ENCODE data around the gene CSRP2.

CSRP2 gene

DNA sequence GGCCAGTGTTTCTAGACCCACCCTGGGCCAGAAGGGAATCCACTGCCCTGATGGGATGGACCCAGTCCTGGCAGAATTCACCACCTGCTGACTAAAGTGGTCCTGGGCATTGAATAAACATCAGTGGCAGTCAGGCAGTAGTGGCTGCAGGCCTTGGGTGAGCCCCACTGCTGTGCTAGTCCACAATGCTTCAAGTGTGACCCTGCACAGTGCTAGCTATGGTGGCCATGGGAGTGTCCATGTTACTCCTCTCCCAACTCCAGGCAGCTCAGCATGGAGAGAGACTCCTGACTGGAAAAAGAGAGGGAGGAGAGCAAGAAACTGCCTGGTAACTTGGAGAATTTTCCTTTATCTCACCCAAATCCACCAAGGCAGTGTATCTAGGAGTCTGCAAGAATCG, 17.5 kb upstream of the CSRP2 start:
- no peak for DNase-seq (ENCODE audit: extremely low spot score)
- TF ChIP-seq ZNF384 (IDR thresholded peaks at IDR 0.05), result no peak
- TF ChIP-seq LEF1 (IDR thresholded peaks at IDR 0.05; ENCODE audit: borderline replicate concordance), result no peak
- CTCF ChIA-PET, result no interaction called here
- POLR2A ChIA-PET, result no interaction called here

DNA sequence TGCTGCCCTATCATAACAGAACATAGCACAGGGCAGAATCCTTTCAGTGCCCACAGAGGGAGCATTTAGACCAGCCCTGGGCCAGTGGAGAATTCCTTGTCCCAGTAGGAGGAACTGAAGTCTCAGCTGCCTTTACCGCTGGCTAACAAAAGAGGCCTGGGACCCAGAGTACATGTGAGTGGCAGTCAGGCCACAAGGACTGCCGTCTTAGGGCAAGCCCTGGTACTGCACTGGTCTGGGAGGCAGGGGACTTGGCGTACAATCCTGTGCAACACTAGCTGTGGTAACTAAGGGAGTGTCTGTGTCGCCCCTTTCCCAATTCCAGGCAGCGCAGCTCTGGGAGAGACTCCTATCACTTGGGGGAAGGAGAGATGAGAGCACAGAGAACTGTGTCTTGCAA, 17.0 kb upstream of the CSRP2 start:
- CTCF ChIA-PET, result no interaction called here
- POLR2A ChIA-PET, result no interaction called here
- TF ChIP-seq FOXM1 (IDR thresholded peaks at IDR 0.05; ENCODE audit: borderline replicate concordance), result no peak
- no peak for TF ChIP-seq ELF4 (IDR thresholded peaks at IDR 0.05)
- TF ChIP-seq TARDBP (IDR thresholded peaks at IDR 0.05), result no peak
- no peak for TF ChIP-seq SUZ12 (IDR thresholded peaks at IDR 0.05)
- TF ChIP-seq ARNT (IDR thresholded peaks at IDR 0.05), result no peak
- TF ChIP-seq HDGF (IDR thresholded peaks at IDR 0.05; ENCODE audit: borderline replicate concordance), result no peak
- TF ChIP-seq NFRKB (IDR thresholded peaks at IDR 0.05), result no peak

GRCh38 chr12:76891609-76892008, 12.8 kb upstream of the CSRP2 start:
- POLR2A ChIA-PET, result no interaction called here
- no peak for DNase-seq (ENCODE audit: extremely low spot score)
- TF ChIP-seq ARNT (IDR thresholded peaks at IDR 0.05) (no peak), FOXK2 (IDR thresholded peaks at IDR 0.05) (no peak), FOXM1 (IDR thresholded peaks at IDR 0.05; ENCODE audit: borderline replicate concordance) (no peak), NFRKB (IDR thresholded peaks at IDR 0.05) (no peak), BHLHE40 (IDR thresholded peaks at IDR 0.05; ENCODE audit: borderline replicate concordance) (no peak), ZNF384 (IDR thresholded peaks at IDR 0.05) (no peak), TARDBP (IDR thresholded peaks at IDR 0.05) (no peak), ELF4 (IDR thresholded peaks at IDR 0.05) (no peak), SP1 (IDR thresholded peaks at IDR 0.05) (no peak), LEF1 (IDR thresholded peaks at IDR 0.05; ENCODE audit: borderline replicate concordance) (no peak), SUZ12 (IDR thresholded peaks at IDR 0.05) (no peak), FOXA1 (IDR thresholded peaks at IDR 0.05) (no peak), CTBP1 (IDR thresholded peaks at IDR 0.05; ENCODE audit: borderline replicate concordance) (no peak), HDGF (IDR thresholded peaks at IDR 0.05; ENCODE audit: borderline replicate concordance) (no peak), L3MBTL2 (conservative IDR thresholded peaks at IDR 0.05) (no peak), PKNOX1 (IDR thresholded peaks at IDR 0.05) (no peak)
- CTCF ChIA-PET, result no interaction called here

More for the DNA sequence above, 17.0 kb upstream of the CSRP2 start:
- DNase-seq (ENCODE audit: extremely low spot score), result no peak

DNA sequence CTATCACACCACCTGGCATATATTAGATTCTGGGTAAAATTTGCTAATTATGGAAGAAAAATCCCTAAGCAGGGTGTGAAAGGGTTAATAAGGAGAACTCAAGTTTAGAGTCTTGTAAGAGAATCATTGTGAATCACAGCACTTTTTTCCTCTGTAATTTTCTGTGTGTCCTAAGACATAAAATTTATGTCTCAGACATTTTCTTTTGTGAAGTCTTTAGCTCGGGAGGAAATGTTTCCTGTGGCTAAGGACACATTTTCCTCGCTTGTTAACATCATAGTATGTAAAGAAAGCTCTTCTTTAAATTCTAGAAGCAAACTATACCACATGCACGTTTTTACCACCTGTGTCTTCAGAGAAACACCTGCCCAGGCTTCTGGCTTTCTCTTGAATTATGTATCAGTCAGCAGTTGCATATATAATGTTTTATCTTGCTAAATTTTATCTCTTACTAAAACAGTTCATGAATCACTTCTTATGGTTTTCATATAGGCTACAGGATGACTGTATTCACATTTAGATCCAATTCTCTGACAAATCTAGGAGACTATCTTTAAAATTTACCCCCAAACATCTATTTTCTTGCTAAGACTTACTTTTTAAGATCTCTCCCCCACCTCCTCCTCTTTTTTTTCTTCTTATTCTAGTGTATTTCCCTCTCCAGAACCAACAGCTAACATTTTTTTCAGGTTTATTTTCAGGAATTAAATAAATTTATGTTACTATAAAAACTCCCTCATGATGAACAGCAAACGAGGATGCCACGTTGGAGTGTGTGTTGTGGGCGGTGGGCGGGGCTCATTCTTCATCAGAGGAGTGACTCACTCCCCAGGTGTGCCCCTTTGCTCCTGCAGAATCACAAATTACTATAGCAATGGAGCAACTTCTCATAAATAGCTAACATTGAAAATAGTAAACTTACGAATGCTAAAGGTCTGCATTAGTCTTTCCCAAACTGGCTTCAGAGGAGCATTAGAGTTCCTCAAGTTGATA, 11.6 kb upstream of the CSRP2 start:
- no peak for DNase-seq (ENCODE audit: extremely low spot score)
- POLR2A ChIA-PET, result interaction anchor here (1.4 kb wide), 1 partner anchor 11 kb away, joined by 3 read pairs; the partner anchor contains the start of gene CSRP2
- CTCF ChIA-PET, result no interaction called here
- no peak for TF ChIP-seq ZNF384 (IDR thresholded peaks at IDR 0.05)
- no peak for TF ChIP-seq TARDBP (IDR thresholded peaks at IDR 0.05)
- TF ChIP-seq FOXK2 (IDR thresholded peaks at IDR 0.05), result no peak
- no peak for TF ChIP-seq LEF1 (IDR thresholded peaks at IDR 0.05; ENCODE audit: borderline replicate concordance)
- no peak for TF ChIP-seq ELF4 (IDR thresholded peaks at IDR 0.05)
- TF ChIP-seq ARNT (IDR thresholded peaks at IDR 0.05), result no peak
- TF ChIP-seq BHLHE40 (IDR thresholded peaks at IDR 0.05; ENCODE audit: borderline replicate concordance), result no peak

DNA sequence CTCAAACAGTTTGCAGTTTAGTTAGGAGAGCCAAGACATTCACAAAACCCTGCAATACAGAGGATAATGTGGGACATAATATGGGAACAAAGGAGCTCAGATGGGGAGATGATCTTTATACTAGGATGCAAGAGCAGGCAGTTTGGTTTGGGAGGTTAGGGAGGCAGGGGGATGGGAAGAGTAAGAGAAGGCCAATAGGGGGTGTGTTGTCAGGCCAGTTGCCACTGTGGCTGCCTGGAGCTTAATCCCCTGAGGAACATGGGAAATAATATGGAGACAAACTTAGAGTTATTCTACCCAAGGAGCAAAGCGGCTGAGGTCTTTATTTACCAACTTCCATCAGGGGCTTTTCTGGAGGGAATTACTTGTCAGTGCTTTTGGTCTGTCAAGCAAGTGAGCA, 10.0 kb upstream of the CSRP2 start:
- TF ChIP-seq NFRKB (IDR thresholded peaks at IDR 0.05) (no peak), FOXA1 (IDR thresholded peaks at IDR 0.05) (no peak), SUZ12 (IDR thresholded peaks at IDR 0.05) (no peak), CTBP1 (IDR thresholded peaks at IDR 0.05; ENCODE audit: borderline replicate concordance) (no peak), FOXM1 (IDR thresholded peaks at IDR 0.05; ENCODE audit: borderline replicate concordance) (no peak), TARDBP (IDR thresholded peaks at IDR 0.05) (no peak)
- no peak for DNase-seq (ENCODE audit: extremely low spot score)
- POLR2A ChIA-PET, result no interaction called here
- CTCF ChIA-PET, result no interaction called here

DNA sequence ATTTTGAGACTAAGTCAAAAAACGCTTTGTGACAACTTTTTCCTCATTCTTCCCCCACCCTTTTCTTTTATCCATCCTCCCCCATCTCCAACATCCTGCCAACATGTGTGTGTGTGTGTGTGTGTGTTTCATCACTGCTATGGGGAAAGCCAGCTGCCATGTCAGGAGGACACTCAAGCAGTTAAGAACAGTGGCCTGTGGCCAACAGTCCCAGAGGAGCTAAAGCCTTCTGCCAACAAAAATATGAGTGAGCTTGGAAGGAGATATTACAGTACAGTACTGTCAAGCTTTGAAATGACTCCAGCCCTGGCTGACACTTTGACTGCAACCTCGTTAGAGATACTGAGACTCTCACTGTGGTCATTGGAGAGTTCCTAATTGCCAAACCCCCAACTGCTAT, 5.0 kb upstream of the CSRP2 start:
- TF ChIP-seq ARNT (IDR thresholded peaks at IDR 0.05) (no peak), BHLHE40 (IDR thresholded peaks at IDR 0.05; ENCODE audit: borderline replicate concordance) (no peak), SP1 (IDR thresholded peaks at IDR 0.05) (no peak), ZNF384 (IDR thresholded peaks at IDR 0.05) (no peak), HDGF (IDR thresholded peaks at IDR 0.05; ENCODE audit: borderline replicate concordance) (no peak), FOXK2 (IDR thresholded peaks at IDR 0.05) (no peak), LEF1 (IDR thresholded peaks at IDR 0.05; ENCODE audit: borderline replicate concordance) (no peak), FOXA1 (IDR thresholded peaks at IDR 0.05) (no peak), NFRKB (IDR thresholded peaks at IDR 0.05) (no peak)
- ChIA-PET POLR2A (no interaction called here), CTCF (no interaction called here)
- DNase-seq (ENCODE audit: extremely low spot score), result no peak

DNA sequence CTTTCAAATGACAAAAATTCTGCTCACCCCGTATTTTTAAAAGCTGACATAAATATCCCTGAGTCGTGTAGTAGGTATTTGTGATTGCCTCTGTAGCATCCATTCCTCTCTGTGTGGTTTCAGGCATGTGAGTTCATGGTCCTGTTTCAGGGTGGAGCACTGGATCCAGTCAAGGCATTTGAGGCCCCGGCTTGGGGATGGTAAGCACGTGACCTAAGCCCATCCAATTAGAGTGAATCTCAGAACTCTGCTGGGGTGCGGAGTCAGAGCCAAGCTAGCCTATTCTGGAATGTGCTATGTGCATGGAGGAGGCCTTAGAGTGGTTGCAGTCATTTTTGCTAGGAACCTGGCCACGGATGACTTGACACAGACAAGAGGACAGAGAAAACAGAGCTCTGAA, 4.3 kb upstream of the CSRP2 start:
- no peak for DNase-seq (ENCODE audit: extremely low spot score)
- ChIA-PET POLR2A (no interaction called here), CTCF (interaction anchor here (1.7 kb wide), 1 partner anchor 128 kb away, joined by 5 read pairs; no protein-coding TSS in a partner anchor)
- no peak for TF ChIP-seq HDGF (IDR thresholded peaks at IDR 0.05; ENCODE audit: borderline replicate concordance)
- TF ChIP-seq CTBP1 (IDR thresholded peaks at IDR 0.05; ENCODE audit: borderline replicate concordance), result no peak
- no peak for TF ChIP-seq BHLHE40 (IDR thresholded peaks at IDR 0.05; ENCODE audit: borderline replicate concordance)
- TF ChIP-seq SP1 (IDR thresholded peaks at IDR 0.05), result no peak
- no peak for TF ChIP-seq ARNT (IDR thresholded peaks at IDR 0.05)
- no peak for TF ChIP-seq LEF1 (IDR thresholded peaks at IDR 0.05; ENCODE audit: borderline replicate concordance)
- TF ChIP-seq FOXK2 (IDR thresholded peaks at IDR 0.05), result no peak
- TF ChIP-seq ELF4 (IDR thresholded peaks at IDR 0.05), result no peak
- no peak for TF ChIP-seq L3MBTL2 (conservative IDR thresholded peaks at IDR 0.05)
- TF ChIP-seq PKNOX1 (IDR thresholded peaks at IDR 0.05), result no peak
- no peak for TF ChIP-seq NFRKB (IDR thresholded peaks at IDR 0.05)
- no peak for TF ChIP-seq FOXA1 (IDR thresholded peaks at IDR 0.05)
- no peak for TF ChIP-seq ZNF384 (IDR thresholded peaks at IDR 0.05)
- TF ChIP-seq TARDBP (IDR thresholded peaks at IDR 0.05), result no peak
- no peak for TF ChIP-seq FOXM1 (IDR thresholded peaks at IDR 0.05; ENCODE audit: borderline replicate concordance)
- TF ChIP-seq SUZ12 (IDR thresholded peaks at IDR 0.05), result no peak
